ENCODE results near the gene LONP1.

Gene LONP1

DNA sequence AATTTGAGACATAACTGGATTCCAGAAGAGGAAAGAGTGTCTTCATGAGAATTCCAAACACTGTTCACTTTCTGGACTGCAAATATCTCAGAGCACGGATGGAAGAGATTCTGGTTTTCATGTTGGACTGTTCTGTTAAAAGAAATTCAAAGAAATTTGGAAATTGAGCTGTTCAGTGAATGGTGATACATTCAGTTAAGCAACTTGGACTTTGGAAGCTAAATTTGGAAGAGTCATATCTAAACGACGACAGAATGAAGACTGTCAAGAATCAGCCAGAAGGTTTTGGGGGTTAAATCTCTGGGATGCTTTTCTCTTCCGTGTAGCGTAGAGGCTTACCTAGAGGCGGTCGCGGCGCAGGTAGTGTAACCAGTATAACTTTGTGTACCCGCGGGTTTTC is 71.5 kb downstream of the LONP1 start:
- no peak for DNase-seq (ENCODE audit: low read depth in 2 of 2)

DNA sequence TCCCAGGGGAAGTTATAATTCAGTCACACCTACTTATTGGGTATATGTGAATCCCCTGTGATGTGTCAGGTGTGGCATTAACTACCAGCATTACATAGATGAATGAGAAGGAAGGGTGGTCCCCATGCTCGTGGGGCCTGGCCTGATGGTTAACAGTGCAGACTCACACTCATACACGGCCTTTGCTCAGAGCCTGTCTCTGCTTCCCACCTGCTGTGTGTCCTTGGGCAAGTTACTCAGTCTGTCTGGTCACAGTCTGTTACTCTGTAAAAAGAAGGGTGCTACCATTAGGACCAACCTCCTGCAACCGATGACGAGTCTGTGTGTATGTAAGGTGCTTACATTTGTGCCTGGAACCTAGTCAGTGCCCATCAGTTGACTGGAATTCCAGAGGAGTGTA is 73.2 kb downstream of the LONP1 start:
- DNase-seq (ENCODE audit: low read depth in 2 of 2): no peak

DNA sequence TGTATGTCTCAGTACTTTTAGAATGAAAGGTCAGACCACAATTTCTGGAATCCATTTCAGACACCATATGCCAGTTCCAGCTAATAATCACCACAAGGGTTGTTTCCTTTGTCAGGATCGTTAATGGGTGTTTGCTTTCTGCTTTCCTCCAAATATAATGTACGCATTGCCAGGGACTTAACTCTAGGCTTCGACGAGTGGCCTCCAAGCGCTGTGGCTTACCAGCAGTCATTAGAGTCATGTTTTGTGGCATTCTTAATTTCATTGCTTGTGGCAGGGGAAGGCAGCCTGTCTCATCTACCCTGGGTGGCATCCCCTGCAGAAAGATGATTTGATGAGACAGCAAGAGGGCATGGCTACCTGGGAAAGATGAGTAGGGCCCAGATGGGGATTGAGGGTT is 74.5 kb downstream of the LONP1 start:
- DNase-seq (ENCODE audit: low read depth in 2 of 2): no peak

DNA sequence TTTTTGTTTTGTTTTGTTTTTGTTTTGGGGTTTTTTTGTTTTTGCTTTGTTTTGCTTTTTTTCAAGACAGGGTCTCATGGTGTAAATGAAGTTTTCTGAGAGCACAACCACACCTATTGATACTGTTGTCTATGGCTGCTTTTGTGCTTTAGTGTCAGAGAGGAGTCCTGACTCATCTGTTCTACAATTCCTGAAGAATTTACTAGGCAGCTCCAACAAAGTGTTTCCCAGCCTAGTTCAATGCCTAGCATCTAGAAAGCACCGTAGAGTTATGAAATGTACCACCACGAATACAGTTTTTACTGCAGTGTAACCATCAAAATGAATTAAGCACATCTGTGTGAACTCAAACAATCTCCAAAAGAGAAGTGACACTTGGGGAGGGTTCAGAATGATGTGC is 75.9 kb downstream of the LONP1 start:
- no peak for DNase-seq (ENCODE audit: low read depth in 2 of 2)

DNA sequence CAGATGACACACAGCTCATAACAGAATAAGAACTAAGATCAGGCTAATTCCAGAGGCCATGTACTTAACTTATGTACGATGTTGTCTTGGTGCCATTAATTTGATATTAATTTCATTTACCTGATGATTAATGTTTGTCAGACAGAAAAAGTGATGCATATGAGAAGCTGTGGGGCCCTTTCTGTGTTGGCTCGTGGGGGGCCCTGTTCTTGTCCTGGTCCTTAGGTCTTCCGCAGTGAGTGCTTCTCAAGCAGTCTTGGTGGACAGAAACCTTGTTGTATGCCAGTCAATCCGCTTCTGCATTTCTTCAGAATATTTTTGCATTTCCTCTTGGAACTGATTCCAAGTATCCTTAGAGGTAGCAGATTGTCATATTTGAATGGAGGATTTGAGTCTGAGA is 76.9 kb downstream of the LONP1 start:
- no peak for DNase-seq (ENCODE audit: low read depth in 2 of 2)

DNA sequence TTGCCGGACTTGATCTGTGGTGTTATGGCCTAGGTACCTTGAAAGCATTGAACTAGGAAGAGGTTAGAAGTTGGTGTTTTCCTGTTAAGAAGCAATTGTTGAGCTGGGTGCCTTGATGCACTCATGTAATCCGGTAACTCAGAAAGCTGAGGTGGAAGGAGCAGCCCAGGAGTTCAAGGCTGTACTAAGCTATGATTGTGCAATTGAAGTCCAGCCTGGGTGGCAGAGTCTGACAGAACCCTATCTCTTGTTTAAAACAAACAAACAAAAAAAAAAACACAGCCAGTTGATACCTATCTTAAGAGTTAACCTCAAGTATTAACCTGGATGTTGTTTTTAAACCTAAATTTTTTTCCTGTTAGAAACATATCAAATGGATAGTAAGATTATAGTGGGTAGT is 77.7 kb downstream of the LONP1 start:
- no peak for DNase-seq (ENCODE audit: low read depth in 2 of 2)

All from activated CD8-positive, alpha-beta memory T cell treated with anti-CD3 and anti-CD28 coated beads for 4 hours (primary cell).